GM21526 (cell line): ENCODE data around the gene POLR2A.
"Not testable (repeated sequence)": the region's sequence is repeated elsewhere in the genome, so short reads cannot be mapped to it uniquely, and the experiment has no call there.

Experiments used
- ATAC-seq: cut with Tn5 transposase; IDR thresholded peaks from one replicate; pipeline ENCODE4 v1.9.1; 2021; ENCODE audit warnings: moderate library complexity; ENCODE audit not compliant: unreplicated experiment, low FRiP score

Gene POLR2A

GRCh38 chr17:7477392-7478275 is 6.5 kb upstream of the POLR2A start:
- no peak for ATAC-seq

- no peak for ATAC-seq
Observed at GRCh38 chr17:7478276-7479212, 5.6 kb upstream of the POLR2A start.

- no peak for ATAC-seq
Observed at GRCh38 chr17:7479213-7480088, 4.7 kb upstream of the POLR2A start, which contains the start of gene ZBTB4. ZBTB4 (minus strand) TSS chr17:7479631; CDS start chr17:7466801, 12,830 bp downstream.

GRCh38 chr17:7480089-7480384 is 4.1 kb upstream of the POLR2A start:
- no peak for ATAC-seq

- ATAC-seq = not testable (repeated sequence)
Observed at GRCh38 chr17:7481275-7481674, 2.9 kb upstream of the POLR2A start, which contains the start of gene SLC35G6. SLC35G6 (plus strand) TSS chr17:7481446; CDS start chr17:7481517, 71 bp downstream.

- ATAC-seq = not testable (repeated sequence)
Observed at GRCh38 chr17:7481842-7482741, 2.1 kb upstream of the POLR2A start.

- not testable (repeated sequence) for ATAC-seq
Observed at GRCh38 chr17:7482742-7483088, 1.5 kb upstream of the POLR2A start.

GRCh38 chr17:7483255-7484066 is 705 bp upstream of the POLR2A start:
- peak; percentile 33 for ATAC-seq

GRCh38 chr17:7484919-7485377 is 782 bp downstream of the POLR2A start:
- no peak for ATAC-seq

- ATAC-seq = no peak
Observed at GRCh38 chr17:7486181-7486580, 2.0 kb downstream of the POLR2A start.

- ATAC-seq = no peak
Observed at GRCh38 chr17:7490144-7490543, 6.0 kb downstream of the POLR2A start.

- no peak for ATAC-seq
Observed at GRCh38 chr17:7491583-7491982, 7.4 kb downstream of the POLR2A start.

- no peak for ATAC-seq
Observed at GRCh38 chr17:7493941-7494340, 9.8 kb downstream of the POLR2A start.

GRCh38 chr17:7495906-7496434 is 11.8 kb downstream of the POLR2A start:
- ATAC-seq = no peak

GRCh38 chr17:7496470-7497183 is 12.5 kb downstream of the POLR2A start:
- ATAC-seq = no peak

GRCh38 chr17:7497228-7497627 is 13.1 kb downstream of the POLR2A start:
- ATAC-seq = no peak

- ATAC-seq = no peak
Observed at GRCh38 chr17:7497636-7498035, 13.5 kb downstream of the POLR2A start.

- no peak for ATAC-seq
Observed at GRCh38 chr17:7499161-7499560, 15.0 kb downstream of the POLR2A start.
